Stimulated activated CD4-positive, alpha-beta T cell treated with anti-CD3 and anti-CD28 coated beads, TNF-alpha, amount 100 ng/mL, for 48 hours (primary cell): ENCODE measurements around the gene PINLYP.

Source experiments
- DNase-seq, 3 donors: peaks; one replicate each; pipeline ENCODE4 v3.0.0-alpha.2; 2020; ENCODE audit warnings: low read depth in 3 of 3

The PINLYP gene

GRCh38 chr19:43628646-43629326 lies 53.2 kb downstream of the PINLYP start:
- DNase-seq = no peak

DNA sequence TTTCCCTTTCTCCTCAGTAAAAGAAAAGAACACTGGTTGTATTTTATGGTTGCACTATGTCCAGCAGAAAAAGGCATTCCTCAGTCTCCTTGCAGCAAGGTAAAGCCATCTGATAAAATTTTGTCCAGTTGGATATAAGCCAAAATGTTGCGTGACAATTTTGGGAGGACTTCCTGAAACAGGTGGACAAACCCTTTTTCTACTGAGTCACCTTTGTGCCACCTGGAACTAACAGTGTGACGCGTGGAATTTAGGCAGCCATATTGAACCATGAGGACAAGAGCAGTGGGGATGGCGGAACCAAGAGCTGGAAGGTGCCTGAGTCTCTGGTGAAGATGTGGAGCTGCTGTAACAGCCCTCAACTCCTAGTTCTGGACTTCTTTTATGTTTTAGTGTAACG lies 55.9 kb downstream of the PINLYP start:
- DNase-seq = no peak
